ENCODE data around the gene MIS12. TPM values are rescaled to one million over a fixed set of nuclear protein-coding genes. Genes with fewer than 3 reads are reported as not detected.

The MIS12 gene
- total RNA-seq, 1 experiment from 2014 or later = 10.6 TPM

DNA sequence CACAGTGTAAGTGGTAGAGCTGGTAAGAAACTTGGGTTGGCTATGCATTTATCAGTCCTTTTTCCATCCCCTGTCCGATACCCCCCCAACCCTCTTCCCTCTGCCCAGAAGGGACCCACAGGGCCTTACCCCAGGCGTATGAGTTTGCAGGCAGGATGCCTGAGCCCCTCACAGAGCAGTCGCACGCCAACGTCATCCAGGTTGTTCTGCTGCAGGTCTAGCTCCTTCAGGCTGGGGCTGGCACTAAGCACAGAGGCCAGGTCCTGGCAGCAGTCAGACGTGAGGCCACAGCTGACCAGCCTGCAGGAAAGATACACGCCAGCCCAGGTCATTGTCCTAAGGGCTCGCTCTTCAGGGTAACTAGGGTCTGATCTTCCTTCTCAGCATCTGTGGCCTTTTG lies 52.9 kb downstream of the MIS12 start:
- no peak for ATAC-seq
- no peak for DNase-seq
- intact Hi-C loops (cut with micrococcal nuclease) = no loop called here
- H4K20me1 ChIP-seq (ENCODE audit: low read length) = no peaks in the 10 kb centered on the region
- no peaks in the 10 kb centered on the region for H3K79me2 ChIP-seq (ENCODE audit: low read length)
- H3F3A ChIP-seq (ENCODE audit: low read length, unreplicated experiment) = no peaks in the 10 kb centered on the region
- no peak overlapping the region for H3K27ac ChIP-seq (ENCODE audit: low read length)
- no peak overlapping the region for H3K9ac ChIP-seq (ENCODE audit: low read length)
- H3K36me3 ChIP-seq (ENCODE audit: low read depth, low read length) = no peaks in the 10 kb centered on the region
- H3K4me1 ChIP-seq (ENCODE audit: insufficient read depth, low read length) = no peaks in the 10 kb centered on the region
- CTCF ChIA-PET = interaction anchor here (0.6 kb wide), 1 partner anchor 69 kb away, joined by 3 read pairs; no protein-coding TSS in a partner anchor
- H3K4me2 ChIP-seq (ENCODE audit: low read length) = no peak overlapping the region
- H3K4me3 ChIP-seq (ENCODE audit: low read length) = no peak overlapping the region
- TF ChIP-seq, protein P1, sequence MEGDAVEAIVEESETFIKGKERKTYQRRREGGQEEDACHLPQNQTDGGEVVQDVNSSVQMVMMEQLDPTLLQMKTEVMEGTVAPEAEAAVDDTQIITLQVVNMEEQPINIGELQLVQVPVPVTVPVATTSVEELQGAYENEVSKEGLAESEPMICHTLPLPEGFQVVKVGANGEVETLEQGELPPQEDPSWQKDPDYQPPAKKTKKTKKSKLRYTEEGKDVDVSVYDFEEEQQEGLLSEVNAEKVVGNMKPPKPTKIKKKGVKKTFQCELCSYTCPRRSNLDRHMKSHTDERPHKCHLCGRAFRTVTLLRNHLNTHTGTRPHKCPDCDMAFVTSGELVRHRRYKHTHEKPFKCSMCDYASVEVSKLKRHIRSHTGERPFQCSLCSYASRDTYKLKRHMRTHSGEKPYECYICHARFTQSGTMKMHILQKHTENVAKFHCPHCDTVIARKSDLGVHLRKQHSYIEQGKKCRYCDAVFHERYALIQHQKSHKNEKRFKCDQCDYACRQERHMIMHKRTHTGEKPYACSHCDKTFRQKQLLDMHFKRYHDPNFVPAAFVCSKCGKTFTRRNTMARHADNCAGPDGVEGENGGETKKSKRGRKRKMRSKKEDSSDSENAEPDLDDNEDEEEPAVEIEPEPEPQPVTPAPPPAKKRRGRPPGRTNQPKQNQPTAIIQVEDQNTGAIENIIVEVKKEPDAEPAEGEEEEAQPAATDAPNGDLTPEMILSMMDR (conservative IDR thresholded peaks at IDR 0.05; ENCODE audit: low read depth, low read length) = no peak
- TF ChIP-seq EZH2phosphoT487 (IDR thresholded peaks at IDR 0.05; ENCODE audit: borderline replicate concordance, low read length) (no peak), EZH2 (IDR thresholded peaks at IDR 0.05; ENCODE audit: low read length, unreplicated experiment) (no peak)
- no peaks in the 10 kb centered on the region for H3K9me3 ChIP-seq (ENCODE audit: low read length)
- no peak overlapping the region for H2AFZ ChIP-seq (ENCODE audit: low read length)
- no peaks in the 10 kb centered on the region for H3K9me2 ChIP-seq (replicated peaks; ENCODE audit: low read length)
- POLR2A ChIA-PET (ENCODE audit: unreplicated experiment) = no interaction called here
- no TSS peak for BruUV-seq (replicated peaks)
- H3K27me3 ChIP-seq (ENCODE audit: low read length) = no peaks in the 10 kb centered on the region

DNA sequence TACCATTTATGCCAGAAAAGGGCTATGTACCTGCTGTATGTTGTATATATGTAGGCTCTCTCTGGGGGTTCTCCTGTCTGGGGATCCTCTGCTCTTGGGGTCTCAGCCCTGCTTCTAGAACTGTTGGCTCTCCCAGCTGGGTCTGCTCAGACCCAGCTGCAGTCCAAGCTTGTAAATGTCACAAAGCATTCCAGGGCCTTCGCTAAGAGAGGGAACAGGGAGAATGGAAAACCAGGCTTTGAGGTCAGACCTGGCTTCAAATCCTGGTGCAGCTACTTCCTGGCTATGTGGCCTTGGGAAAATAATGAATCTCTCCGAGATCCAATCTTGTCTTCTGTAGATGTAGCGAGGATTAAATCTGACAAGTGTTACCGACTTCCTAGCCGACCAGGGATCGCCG lies 54.0 kb downstream of the MIS12 start:
- H3K4me2 ChIP-seq (ENCODE audit: low read length) = no peak overlapping the region
- CTCF ChIA-PET = no interaction called here
- no TSS peak for BruUV-seq (replicated peaks)

More for the DNA sequence above, 54.0 kb downstream of the MIS12 start:
- intact Hi-C loops (cut with micrococcal nuclease) = no loop called here
- Histone ChIP-seq H3K4me1 (ENCODE audit: insufficient read depth, low read length) (no peaks in the 10 kb centered on the region), H3K27ac (ENCODE audit: low read length) (no peak overlapping the region), H3K4me3 (ENCODE audit: low read length) (no peak overlapping the region), H4K20me1 (ENCODE audit: low read length) (no peaks in the 10 kb centered on the region), H3F3A (ENCODE audit: low read length, unreplicated experiment) (no peaks in the 10 kb centered on the region), H3K9me2 (replicated peaks; ENCODE audit: low read length) (no peaks in the 10 kb centered on the region), H2AFZ (ENCODE audit: low read length) (no peak overlapping the region), H3K79me2 (ENCODE audit: low read length) (no peaks in the 10 kb centered on the region), H3K9me3 (ENCODE audit: low read length) (no peaks in the 10 kb centered on the region), H3K36me3 (ENCODE audit: low read depth, low read length) (no peaks in the 10 kb centered on the region), H3K9ac (ENCODE audit: low read length) (no peak overlapping the region), H3K27me3 (ENCODE audit: low read length) (no peaks in the 10 kb centered on the region)
- ATAC-seq (no peak), DNase-seq (no peak)
- POLR2A ChIA-PET (ENCODE audit: unreplicated experiment) = no interaction called here
- TF ChIP-seq EZH2 (IDR thresholded peaks at IDR 0.05; ENCODE audit: low read length, unreplicated experiment) = no peak
- TF ChIP-seq, protein P1 (conservative IDR thresholded peaks at IDR 0.05; ENCODE audit: low read depth, low read length) = no peak
- no peak for TF ChIP-seq EZH2phosphoT487 (IDR thresholded peaks at IDR 0.05; ENCODE audit: borderline replicate concordance, low read length)

Other genes with a start within 250 kb of the MIS12 start
- 22.1 and 24.4 TPM in 2 replicates for gene RABEP1, start 204.3 kb upstream of the MIS12 start, total RNA-seq (2014; rRNA removed)
- 83.6 and 103 TPM in 2 replicates for gene NUP88, start 66.9 kb upstream of the MIS12 start, total RNA-seq (2014; rRNA removed)
- 46.1 and 47.9 TPM in 2 replicates for gene RPAIN, start 66.4 kb upstream of the MIS12 start, total RNA-seq (2014; rRNA removed)
- gene C1QBP, start 47.4 kb upstream of the MIS12 start, total RNA-seq (2014; rRNA removed) = 303 and 308 TPM in 2 replicates
- gene DHX33, start 17.6 kb upstream of the MIS12 start, total RNA-seq (2014; rRNA removed) = 12.6 and 14.2 TPM in 2 replicates
- 18.1 and 38.7 TPM in 2 replicates for gene DERL2, start 388 bp upstream of the MIS12 start, total RNA-seq (2014; rRNA removed)
- 1.8 and 2.2 TPM in 2 replicates for gene NLRP1, start 97.9 kb downstream of the MIS12 start, total RNA-seq (2014; rRNA removed)

Measured in PC-3 (cell line).